ENCODE data around the gene ATP10A.

The ATP10A gene

GRCh38 chr15:25653371-25653770, 209.8 kb downstream of the ATP10A start:
- ATAC-seq, result no peak
- TF ChIP-seq POU6F1 (CRISPR knock-in tag; IDR thresholded peaks at IDR 0.05; ENCODE audit: borderline replicate concordance, low read depth), result no peak
- no peak for TF ChIP-seq OSR1 (CRISPR knock-in tag; IDR thresholded peaks at IDR 0.05)
- no peak for TF ChIP-seq TSHZ2 (CRISPR knock-in tag; IDR thresholded peaks at IDR 0.05)
- TF ChIP-seq ISL1 (CRISPR knock-in tag; IDR thresholded peaks at IDR 0.05), result no peak
- no peak for TF ChIP-seq ZNF565 (CRISPR knock-in tag; conservative IDR thresholded peaks at IDR 0.05; ENCODE audit: low read depth)
- no peak for TF ChIP-seq ESRRG (CRISPR knock-in tag; IDR thresholded peaks at IDR 0.05)
- no peak for TF ChIP-seq BACH2 (CRISPR knock-in tag; IDR thresholded peaks at IDR 0.05; ENCODE audit: borderline replicate concordance)
- TF ChIP-seq, protein P1, sequence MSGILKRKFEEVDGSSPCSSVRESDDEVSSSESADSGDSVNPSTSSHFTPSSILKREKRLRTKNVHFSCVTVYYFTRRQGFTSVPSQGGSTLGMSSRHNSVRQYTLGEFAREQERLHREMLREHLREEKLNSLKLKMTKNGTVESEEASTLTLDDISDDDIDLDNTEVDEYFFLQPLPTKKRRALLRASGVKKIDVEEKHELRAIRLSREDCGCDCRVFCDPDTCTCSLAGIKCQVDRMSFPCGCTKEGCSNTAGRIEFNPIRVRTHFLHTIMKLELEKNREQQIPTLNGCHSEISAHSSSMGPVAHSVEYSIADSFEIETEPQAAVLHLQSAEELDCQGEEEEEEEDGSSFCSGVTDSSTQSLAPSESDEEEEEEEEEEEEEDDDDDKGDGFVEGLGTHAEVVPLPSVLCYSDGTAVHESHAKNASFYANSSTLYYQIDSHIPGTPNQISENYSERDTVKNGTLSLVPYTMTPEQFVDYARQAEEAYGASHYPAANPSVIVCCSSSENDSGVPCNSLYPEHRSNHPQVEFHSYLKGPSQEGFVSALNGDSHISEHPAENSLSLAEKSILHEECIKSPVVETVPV (CRISPR knock-in tag; IDR thresholded peaks at IDR 0.05), result no peak
- TF ChIP-seq ZC3H10 (CRISPR knock-in tag; IDR thresholded peaks at IDR 0.05), result no peak
- TF ChIP-seq, protein P2, sequence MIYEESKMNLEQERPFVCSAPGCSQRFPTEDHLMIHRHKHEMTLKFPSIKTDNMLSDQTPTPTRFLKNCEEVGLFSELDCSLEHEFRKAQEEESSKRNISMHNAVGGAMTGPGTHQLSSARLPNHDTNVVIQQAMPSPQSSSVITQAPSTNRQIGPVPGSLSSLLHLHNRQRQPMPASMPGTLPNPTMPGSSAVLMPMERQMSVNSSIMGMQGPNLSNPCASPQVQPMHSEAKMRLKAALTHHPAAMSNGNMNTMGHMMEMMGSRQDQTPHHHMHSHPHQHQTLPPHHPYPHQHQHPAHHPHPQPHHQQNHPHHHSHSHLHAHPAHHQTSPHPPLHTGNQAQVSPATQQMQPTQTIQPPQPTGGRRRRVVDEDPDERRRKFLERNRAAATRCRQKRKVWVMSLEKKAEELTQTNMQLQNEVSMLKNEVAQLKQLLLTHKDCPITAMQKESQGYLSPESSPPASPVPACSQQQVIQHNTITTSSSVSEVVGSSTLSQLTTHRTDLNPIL (CRISPR knock-in tag; IDR thresholded peaks at IDR 0.05; ENCODE audit: low read depth), result no peak
- no peak for TF ChIP-seq GLIS3 (CRISPR knock-in tag; IDR thresholded peaks at IDR 0.05)
- no peak for TF ChIP-seq ZFP3 (CRISPR knock-in tag; IDR thresholded peaks at IDR 0.05)
- no peak for TF ChIP-seq SNAI2 (CRISPR knock-in tag; IDR thresholded peaks at IDR 0.05)

- TF ChIP-seq, protein P3, sequence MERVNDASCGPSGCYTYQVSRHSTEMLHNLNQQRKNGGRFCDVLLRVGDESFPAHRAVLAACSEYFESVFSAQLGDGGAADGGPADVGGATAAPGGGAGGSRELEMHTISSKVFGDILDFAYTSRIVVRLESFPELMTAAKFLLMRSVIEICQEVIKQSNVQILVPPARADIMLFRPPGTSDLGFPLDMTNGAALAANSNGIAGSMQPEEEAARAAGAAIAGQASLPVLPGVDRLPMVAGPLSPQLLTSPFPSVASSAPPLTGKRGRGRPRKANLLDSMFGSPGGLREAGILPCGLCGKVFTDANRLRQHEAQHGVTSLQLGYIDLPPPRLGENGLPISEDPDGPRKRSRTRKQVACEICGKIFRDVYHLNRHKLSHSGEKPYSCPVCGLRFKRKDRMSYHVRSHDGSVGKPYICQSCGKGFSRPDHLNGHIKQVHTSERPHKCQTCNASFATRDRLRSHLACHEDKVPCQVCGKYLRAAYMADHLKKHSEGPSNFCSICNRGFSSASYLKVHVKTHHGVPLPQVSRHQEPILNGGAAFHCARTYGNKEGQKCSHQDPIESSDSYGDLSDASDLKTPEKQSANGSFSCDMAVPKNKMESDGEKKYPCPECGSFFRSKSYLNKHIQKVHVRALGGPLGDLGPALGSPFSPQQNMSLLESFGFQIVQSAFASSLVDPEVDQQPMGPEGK (CRISPR knock-in tag; IDR thresholded peaks at IDR 0.05; ENCODE audit: borderline replicate concordance), result no peak
- TF ChIP-seq TOX (CRISPR knock-in tag; IDR thresholded peaks at IDR 0.05; ENCODE audit: borderline replicate concordance) (no peak), ZNF70 (CRISPR knock-in tag; IDR thresholded peaks at IDR 0.05) (no peak), POU6F1 (CRISPR knock-in tag; IDR thresholded peaks at IDR 0.05; ENCODE audit: borderline replicate concordance, low read depth) (no peak), ZFP3 (CRISPR knock-in tag; IDR thresholded peaks at IDR 0.05) (no peak), BACH2 (CRISPR knock-in tag; IDR thresholded peaks at IDR 0.05; ENCODE audit: borderline replicate concordance) (no peak), PPARA (CRISPR knock-in tag; IDR thresholded peaks at IDR 0.05; ENCODE audit: borderline replicate concordance) (no peak), OSR1 (CRISPR knock-in tag; IDR thresholded peaks at IDR 0.05) (no peak), ARNTL (CRISPR knock-in tag; IDR thresholded peaks at IDR 0.05; ENCODE audit: borderline replicate concordance, low read depth) (no peak), SNAI2 (CRISPR knock-in tag; IDR thresholded peaks at IDR 0.05) (no peak), ZC3H10 (CRISPR knock-in tag; IDR thresholded peaks at IDR 0.05) (no peak), TSHZ2 (CRISPR knock-in tag; IDR thresholded peaks at IDR 0.05) (no peak), RARB (CRISPR knock-in tag; IDR thresholded peaks at IDR 0.05) (no peak), TCF4 (CRISPR knock-in tag; IDR thresholded peaks at IDR 0.05; ENCODE audit: borderline replicate concordance) (no peak), ESRRG (CRISPR knock-in tag; IDR thresholded peaks at IDR 0.05) (no peak), ISL1 (CRISPR knock-in tag; IDR thresholded peaks at IDR 0.05) (no peak)
- TF ChIP-seq, protein P1 (CRISPR knock-in tag; IDR thresholded peaks at IDR 0.05), result no peak
- no peak for ATAC-seq
Observed at GRCh38 chr15:25652704-25653103, 210.4 kb downstream of the ATP10A start.
